GM21515 (cell line): ENCODE data around the gene DNASE1L3.

Experiments
- ATAC-seq: cut with Tn5 transposase; IDR thresholded peaks from one replicate; pipeline ENCODE4 v1.9.1; 2021; ENCODE audit not compliant: unreplicated experiment

Gene DNASE1L3

DNA sequence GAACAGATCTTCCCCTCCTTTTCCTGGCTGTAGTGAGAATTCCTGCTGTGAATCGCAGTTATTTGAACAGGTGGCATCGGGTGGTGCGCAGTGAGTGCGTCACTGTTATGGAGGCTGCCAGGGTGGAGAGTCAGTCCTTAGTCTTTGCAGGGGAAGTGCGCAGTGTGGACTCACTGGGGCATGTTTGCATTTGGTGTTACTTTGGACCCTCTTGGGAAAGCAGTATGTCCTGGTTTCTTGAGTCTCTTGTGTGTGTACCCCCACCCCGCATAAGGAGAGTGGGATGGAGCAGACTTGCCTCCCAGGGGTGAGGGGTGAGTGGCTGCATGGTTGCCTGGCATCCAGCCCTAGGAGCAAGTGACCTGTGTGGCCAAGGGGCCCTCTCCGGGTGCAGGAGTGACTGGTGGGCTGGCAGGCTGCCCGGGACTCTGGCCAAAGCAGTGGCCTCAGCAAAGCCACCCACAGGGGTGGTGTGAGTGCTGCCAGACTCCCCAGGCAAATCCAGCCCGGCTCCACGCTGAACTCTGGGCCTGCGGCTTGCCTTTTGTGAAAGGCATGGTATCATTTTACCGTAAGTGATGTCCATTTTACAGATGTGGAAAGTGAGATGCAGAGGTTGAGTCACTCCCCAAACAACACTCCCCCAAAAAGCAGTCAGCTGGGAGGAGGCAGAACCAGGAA is 46.4 kb downstream of the DNASE1L3 start:
- no peak for ATAC-seq

DNA sequence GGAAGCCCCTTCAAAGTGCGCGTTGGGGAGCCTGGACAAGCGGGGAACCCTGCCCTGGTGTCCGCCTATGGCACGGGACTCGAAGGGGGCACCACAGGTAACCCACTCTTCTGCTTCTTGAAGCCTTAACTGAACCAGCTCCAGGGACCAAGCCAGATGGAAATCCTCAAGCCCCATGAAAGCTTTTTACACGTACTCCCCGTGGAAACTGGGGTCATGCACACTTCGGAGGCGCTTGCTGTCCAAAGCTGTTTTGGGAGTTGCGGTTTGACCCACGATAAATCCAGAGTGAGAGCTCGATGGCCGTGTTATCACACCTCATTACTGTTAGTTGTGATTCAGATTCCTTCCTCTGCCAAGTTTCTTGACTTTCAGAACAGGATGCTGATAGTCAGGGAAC is 47.5 kb downstream of the DNASE1L3 start:
- no peak for ATAC-seq

DNA sequence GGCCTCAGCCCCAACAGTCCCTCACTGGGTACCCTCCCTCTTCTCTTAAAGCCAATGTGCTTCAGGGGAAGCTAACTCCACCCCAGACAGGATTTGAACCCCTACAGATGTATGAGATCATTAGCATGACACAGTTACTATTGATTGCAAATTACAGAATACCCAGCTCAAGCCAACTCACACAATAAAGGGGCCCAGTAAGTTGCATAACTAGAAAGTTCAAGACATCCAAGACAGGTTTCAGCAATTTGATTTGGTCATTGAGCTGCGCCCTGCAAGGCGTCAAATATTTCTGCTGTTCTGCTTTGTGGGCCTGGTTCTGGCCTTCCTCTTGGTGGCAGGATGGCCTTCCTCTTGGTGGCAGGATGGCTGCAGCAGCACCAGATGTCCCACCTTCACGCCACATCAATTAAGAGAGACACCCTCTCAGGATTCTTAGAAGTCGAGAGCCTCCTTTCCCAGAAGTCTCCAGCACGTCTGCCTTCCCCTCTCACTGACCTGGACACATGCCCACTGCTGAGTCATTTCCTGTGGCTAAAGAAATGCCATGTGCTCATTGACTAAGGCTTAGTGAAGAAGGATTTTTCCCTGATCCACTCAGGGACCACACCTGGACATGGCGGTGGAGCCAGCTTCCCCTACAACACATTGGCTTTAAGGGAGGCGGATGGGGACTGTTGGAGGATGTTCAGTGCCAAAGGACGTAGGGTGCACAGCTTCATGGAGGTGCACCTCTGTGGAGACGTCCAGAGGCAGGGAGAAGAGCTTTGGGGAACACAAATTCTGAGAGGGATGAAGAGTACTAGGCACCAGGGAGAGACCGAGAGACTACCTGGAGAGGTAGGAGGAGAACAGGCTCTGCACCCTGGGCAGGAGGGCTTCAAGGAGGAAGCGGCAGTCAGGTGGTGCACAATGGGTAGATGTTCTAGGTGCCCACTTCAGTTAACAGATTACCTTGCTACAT is 49.1 kb downstream of the DNASE1L3 start:
- ATAC-seq = no peak

DNA sequence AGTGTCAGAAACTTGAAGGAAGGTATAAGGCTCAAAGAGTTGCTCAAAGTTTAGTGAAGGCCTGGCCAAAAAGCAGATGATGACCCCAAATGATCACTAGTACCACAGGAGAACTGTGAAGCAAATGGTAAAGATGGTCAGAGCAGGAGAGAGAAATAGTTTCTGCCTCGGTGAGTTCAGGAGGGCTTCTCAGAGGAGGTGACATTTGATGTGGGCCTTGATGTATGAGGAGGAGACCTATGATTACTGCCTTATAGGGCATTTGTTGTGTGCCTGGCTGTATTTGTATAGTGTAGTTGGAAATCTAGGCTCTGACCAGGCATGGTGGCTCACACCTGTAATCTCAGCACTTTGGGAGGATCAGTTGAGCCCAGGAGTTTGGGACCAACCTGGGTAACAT is 50.4 kb downstream of the DNASE1L3 start:
- ATAC-seq = no peak

DNA sequence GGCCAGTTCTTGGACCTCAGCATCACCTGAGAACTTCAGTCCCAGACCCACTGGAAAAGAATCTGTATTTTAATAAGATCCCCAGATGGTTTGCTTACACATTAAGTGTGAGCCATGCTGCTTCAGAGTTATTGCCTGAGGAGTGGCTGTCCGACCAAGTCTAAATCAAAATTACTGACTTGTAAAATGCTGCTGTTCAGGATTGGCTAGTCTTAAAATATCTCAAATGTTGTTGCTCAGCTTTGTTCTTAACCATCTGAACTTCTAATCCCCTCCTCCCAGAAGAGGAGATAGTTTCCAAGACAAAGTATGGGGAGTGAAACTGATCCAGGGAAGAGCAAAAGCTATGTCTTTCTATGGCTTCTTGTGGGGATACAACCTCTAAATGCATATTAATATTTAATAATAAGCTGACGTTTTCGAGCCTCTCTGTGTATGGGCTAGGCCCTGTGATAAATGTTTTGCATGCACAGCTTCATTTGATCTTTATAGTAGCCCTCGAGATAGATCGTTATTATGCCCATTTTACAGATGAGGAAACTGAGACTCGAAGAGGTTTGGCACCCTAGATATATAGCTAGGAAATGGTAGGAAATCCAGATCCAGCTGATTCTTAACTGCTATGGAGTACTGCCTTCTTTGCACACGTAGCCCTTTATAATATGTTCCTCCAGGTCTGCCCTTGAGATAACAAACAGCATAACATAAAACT is 52.2 kb downstream of the DNASE1L3 start:
- no peak for ATAC-seq

DNA sequence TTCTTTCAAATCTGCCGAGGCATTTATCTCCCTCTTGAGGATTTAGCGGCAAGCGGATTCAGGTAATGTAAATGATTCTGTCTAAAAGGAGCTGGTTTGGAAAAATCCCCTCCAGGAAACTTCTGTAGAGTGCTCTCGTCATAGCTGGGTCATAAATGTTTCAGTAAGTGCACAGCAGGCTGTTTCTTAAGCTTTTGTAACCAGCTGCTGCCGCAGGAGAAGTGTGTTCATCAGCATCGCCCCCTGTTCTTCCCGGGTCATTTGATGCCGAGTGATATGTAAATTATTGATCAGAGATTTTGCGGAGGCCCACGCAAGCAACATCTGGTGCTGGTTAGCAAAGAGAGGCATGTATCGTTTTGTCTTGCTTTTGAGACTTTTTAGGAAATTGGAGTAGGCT is 53.1 kb downstream of the DNASE1L3 start:
- no peak for ATAC-seq

DNA sequence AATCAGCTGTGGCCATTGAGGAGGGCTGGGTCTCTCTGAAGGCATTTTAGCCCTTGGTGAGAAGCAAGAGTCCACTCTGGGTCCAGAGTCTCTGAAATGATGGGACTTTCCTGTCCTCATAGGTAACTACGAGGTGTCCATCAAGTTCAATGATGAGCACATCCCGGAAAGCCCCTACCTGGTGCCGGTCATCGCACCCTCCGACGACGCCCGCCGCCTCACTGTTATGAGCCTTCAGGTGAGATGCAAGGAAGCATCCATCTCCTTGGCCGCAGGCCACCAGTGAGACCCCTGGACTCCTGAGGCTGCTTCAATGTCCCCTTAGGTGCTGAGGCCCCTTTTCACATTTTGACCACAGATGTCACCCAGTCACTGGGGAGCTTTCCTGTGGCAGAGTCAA is 54.9 kb downstream of the DNASE1L3 start:
- ATAC-seq = no peak

DNA sequence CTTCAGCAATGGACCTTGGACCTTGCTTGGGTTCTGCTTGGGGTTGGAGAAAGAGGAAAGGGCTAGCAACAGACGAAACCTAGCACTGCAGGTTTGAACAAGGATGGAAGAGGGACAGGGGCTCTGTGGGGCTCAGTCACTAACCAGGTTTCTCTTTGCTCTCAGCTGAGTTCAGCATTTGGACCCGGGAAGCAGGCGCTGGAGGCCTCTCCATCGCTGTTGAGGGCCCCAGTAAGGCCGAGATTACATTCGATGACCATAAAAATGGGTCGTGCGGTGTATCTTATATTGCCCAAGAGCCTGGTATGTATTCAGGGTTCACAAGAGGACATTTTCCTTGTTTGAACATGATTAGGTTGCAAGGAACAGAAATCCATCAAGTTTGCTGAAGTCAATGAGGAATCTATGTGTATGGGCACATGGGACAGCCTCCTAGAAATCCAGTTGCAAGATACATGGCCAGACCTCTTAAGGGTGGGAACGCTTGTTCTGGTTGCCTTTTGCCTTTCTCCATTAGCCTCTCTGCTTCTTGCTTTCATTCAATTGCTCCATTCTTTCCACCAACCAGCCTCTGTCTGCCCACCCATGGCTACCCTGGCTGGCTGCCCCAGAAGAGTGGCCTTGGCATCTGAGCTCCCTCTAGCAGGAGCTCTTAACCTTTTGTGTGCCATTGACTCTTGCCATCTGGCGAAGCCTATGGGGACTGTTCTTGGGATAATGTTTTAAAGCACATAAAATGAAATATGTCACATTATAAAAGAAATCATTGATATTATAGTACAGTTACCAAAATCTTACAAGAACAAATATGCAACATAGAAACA is 55.9 kb downstream of the DNASE1L3 start:
- ATAC-seq = no peak

DNA sequence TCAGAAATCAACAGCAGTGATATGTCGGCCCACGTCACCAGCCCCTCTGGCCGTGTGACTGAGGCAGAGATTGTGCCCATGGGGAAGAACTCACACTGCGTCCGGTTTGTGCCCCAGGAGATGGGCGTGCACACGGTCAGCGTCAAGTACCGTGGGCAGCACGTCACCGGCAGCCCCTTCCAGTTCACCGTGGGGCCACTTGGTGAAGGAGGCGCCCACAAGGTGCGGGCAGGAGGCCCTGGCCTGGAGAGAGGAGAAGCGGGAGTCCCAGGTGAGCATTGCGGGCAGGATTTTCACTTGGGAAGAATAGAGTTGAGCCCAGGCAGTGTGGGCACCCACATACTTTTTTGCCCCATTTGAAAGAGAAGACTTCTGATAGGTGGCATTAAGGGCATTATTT is 57.4 kb downstream of the DNASE1L3 start:
- no peak for ATAC-seq

DNA sequence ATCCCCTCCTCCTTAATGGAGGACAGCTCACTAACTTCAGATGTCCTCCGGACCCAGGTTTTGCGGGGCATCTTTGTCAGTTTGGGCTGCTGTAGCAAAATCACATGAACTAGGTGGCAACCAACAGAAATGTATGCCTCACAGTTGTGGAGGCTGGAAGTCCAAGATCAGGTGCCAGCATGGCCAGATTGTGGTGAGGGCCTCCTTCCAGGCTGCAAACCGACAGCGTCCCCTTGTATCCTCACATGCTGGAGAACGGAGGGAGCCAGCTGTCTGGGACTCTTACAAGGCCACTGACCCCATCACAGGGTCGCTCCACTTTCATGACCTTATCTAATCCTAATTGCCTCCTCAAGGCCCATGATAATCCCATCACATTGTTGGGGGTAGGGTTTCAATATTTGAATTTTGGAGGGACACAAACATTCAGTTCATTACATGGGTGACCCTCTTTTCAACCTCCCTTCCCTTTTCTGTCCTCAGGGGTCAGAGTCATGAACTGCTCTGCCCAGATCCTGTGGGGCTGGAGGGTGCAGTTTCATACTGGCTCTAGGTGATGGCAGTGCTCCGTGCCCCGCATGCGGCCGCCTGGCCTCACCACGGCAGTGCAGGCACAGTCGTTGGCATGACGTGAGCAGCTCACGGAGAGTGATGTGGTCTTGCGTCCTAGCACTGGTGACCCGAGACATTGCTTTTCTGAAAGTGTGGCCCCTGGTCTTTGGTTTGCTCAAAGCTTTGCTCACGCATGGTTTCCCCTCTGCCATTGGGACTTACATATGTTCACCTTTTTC is 58.4 kb downstream of the DNASE1L3 start:
- no peak for ATAC-seq

DNA sequence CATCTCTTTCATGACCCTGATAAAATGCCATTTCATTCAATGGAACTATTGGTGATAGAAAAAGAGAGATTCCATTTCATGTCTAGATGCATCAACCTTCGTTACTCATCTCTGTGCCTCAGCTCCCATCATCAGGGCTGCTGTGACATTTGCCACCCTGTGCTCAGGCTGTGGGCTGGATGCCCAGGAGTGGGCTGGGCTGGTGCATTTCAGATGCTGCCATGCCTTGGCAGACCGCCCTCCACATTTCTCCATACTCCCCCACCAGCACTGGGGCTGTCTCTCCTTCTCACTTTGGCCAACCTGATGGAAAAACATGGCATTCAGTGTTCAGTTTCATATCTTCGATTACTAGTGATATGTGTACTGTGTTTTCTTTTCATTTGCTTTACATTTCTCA is 59.1 kb downstream of the DNASE1L3 start:
- ATAC-seq = no peak

DNA sequence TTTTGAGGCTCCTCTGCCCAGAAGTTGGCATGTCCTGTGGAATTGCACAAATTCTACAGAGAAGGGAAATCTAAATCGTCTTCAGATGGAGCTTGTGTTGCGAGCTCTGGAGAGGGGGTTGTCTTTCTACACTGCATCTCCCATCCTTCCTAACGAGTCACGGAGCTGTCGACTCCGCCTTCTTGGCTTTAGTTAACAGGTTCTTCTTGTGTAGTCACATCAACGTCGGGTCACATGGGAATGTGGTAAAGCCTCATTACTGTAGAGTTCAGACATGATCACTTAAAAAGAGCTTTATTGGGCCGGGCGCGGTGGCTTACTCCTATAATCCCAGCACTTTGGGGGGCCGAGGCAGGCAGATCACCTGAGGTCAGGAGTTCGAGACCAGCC is 60.0 kb downstream of the DNASE1L3 start:
- no peak for ATAC-seq

DNA sequence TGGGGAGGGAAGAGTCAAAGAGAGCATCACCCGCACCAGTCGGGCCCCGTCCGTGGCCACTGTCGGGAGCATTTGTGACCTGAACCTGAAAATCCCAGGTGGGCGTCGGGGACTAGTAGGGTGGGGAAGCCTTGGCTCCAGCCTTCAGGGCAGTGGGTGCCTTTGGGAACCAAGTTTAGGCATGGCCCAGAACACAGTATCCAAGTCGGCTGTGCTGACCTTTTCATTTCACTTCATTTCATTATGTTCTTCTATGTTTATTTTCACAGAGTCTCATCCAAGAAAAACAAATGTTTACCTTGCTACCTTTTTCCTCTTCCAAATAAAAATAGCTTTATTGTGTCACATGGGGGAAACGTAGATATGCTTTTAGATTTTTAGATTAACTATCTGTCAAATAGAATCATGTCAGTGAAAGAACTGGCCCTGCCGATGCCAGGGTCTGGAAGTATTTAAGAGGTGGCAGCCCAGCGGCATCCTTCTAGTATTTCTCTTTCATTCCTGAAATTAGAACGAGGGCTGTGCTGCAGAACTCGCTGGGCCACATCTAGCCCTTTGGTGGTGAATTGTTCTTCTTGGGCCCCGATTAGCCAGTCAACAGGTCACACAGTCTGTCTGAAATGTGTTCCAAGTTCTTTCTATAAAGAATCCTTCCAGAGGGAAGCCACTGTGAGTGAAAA is 60.5 kb downstream of the DNASE1L3 start:
- ATAC-seq = no peak

DNA sequence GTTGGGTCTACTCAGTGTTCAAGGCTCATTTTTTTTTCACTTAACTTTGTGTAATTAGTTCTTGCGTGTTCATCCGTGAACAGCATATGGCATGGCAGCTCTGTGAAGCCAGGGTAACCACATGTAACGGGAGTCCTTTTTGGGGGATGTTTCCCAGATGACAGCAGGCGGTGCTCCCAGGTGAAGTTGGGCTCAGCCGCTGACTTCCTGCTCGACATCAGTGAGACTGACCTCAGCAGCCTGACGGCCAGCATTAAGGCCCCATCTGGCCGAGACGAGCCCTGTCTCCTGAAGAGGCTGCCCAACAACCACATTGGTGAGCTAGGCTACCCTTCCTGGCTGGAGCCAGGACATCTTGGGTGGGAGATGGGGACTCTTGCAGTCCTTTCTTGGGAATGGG is 62.7 kb downstream of the DNASE1L3 start:
- no peak for ATAC-seq

DNA sequence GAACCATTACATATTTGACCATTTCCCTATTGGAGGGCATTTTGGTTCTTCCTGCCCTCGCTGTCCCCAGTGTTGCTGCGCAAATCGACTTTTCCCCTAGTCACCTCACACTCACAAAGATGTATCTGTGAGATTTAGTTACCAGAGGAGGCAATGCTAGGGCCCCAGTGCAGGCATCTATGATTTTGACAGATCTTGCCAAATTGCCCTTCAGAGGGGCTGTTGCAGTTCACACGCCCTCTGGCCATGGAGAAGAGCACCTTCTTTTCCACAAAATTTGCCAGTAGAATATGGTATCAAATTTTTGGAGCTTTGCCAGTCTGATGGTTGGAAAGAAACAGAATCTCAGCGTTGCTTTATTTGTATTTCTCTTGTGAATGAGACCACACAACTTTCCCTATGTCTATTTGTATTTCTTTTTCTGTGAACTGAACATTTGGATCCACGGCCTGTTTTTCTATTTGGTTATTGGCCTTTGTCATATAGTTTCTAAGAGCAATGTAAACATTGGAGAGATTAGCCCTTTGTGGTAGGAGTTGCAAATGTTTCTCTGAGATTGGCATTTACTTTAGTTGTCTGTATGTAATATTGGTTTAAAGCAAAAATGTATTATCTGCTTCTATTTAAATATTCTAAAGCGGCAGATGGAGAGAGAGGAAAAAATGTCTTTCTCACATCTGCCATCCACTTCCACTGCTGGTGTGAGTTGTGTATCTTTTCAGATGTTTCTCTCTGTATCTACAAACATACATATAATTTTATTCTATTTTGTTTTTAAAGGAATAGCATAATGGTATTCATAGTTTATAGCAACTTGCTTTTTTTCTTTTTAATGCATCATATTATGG is 66.1 kb downstream of the DNASE1L3 start:
- ATAC-seq = no peak

DNA sequence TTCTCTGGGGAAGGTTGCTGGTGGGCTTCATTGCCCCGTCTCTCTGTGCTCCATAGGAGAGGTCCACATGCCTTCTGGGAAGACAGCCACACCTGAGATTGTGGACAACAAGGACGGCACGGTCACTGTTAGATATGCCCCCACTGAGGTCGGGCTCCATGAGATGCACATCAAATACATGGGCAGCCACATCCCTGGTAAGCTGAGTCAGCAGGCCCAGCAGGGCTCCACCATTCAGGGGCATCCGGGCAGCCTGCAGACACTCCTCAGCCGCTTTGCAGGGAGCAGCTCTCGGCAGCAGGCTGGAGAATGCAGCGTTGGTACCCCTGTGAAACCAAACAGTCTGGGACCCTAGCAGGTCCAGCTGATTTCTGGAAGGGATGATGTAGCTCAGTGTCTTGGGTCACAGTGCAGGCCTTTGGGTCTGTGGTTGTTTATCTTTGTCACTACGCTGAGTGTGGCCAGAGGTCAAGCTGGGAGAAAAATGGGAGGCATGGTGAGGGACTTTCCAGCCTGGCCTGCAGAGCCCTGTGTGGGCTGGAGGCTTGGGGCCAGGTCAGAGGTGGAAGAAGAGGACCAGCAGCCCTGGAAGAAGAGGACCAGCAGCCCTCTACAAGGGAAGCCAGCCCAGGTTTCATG is 67.2 kb downstream of the DNASE1L3 start:
- no peak for ATAC-seq
